OCI-M2 (cell line): ENCODE data around the gene MUC20.
"Not testable (repeated sequence)": the region's sequence is repeated elsewhere in the genome, so short reads cannot be mapped to it uniquely, and the experiment has no call there.

Experiments used
- DNase-seq: peaks from one replicate; lab custom pipeline; 2025; ENCODE audit not compliant: unreplicated experiment; lab: John Stamatoyannopoulos, UW

Gene MUC20

GRCh38 chr3:195720831-195721506 is at the start of gene MUC20:
Gene MUC20 (plus strand): TSS chr3:195720978. CDS start chr3:195721008, 30 bp downstream.
- DNase-seq: not testable (repeated sequence)

GRCh38 chr3:195671283-195671682 is 49.5 kb upstream of the MUC20 start:
- DNase-seq: not testable (repeated sequence)

- not testable (repeated sequence) for DNase-seq
Observed at GRCh38 chr3:195673711-195674110, 47.1 kb upstream of the MUC20 start.

- DNase-seq: not testable (repeated sequence)
Observed at GRCh38 chr3:195678391-195679015, 42.3 kb upstream of the MUC20 start.

GRCh38 chr3:195680690-195681089 is 40.1 kb upstream of the MUC20 start:
- DNase-seq: not testable (repeated sequence)

GRCh38 chr3:195681458-195682103 is 39.2 kb upstream of the MUC20 start:
- not testable (repeated sequence) for DNase-seq

GRCh38 chr3:195682104-195682742 is 38.6 kb upstream of the MUC20 start:
- not testable (repeated sequence) for DNase-seq

- not testable (repeated sequence) for DNase-seq
Observed at GRCh38 chr3:195683722-195684526, 36.9 kb upstream of the MUC20 start.

- DNase-seq: not testable (repeated sequence)
Observed at GRCh38 chr3:195684527-195685257, 36.1 kb upstream of the MUC20 start.

- not testable (repeated sequence) for DNase-seq
Observed at GRCh38 chr3:195686537-195687208, 34.1 kb upstream of the MUC20 start.

- DNase-seq: not testable (repeated sequence)
Observed at GRCh38 chr3:195687209-195687760, 33.5 kb upstream of the MUC20 start.

- not testable (repeated sequence) for DNase-seq
Observed at GRCh38 chr3:195688471-195689183, 32.2 kb upstream of the MUC20 start.

GRCh38 chr3:195689184-195690070 is 31.4 kb upstream of the MUC20 start:
- not testable (repeated sequence) for DNase-seq

GRCh38 chr3:195690951-195691350 is 29.8 kb upstream of the MUC20 start:
- no peak for DNase-seq

GRCh38 chr3:195691596-195692353 is 29.0 kb upstream of the MUC20 start:
- not testable (repeated sequence) for DNase-seq

- no peak for DNase-seq
Observed at GRCh38 chr3:195692354-195692685, 28.5 kb upstream of the MUC20 start.
